Measurements from ENCODE around the gene SDK1. TPM values are rescaled to one million over a fixed set of nuclear protein-coding genes. Genes with fewer than 3 reads are reported as not detected.

Gene SDK1
- total and polyA plus RNA-seq, 2 donors, result 9.8 to 15.1 TPM

GRCh38 chr7:3493499-3493898, 192.4 kb downstream of the SDK1 start:
- no peak for DNase-seq (ENCODE audit: extremely low spot score)
- Histone ChIP-seq H3K36me3 (ENCODE audit: insufficient read depth) (no peaks in the 10 kb centered on the region), H3K27ac (ENCODE audit: low read depth) (no peak overlapping the region), H3K4me3 (ENCODE audit: low read depth, low read length) (no peak overlapping the region), H3K4me1 (ENCODE audit: insufficient read depth) (no peaks in the 10 kb centered on the region)

GRCh38 chr7:3494947-3495346, 193.9 kb downstream of the SDK1 start:
- 95% methylated on average over 6 of the region's 6 CpGs for WGBS
- Histone ChIP-seq H3K36me3 (ENCODE audit: insufficient read depth) (no peaks in the 10 kb centered on the region), H3K27ac (ENCODE audit: low read depth) (no peak overlapping the region), H3K4me3 (ENCODE audit: low read depth, low read length) (no peak overlapping the region), H3K4me1 (ENCODE audit: insufficient read depth) (no peaks in the 10 kb centered on the region)
- DNase-seq (ENCODE audit: extremely low spot score), result no peak

DNA sequence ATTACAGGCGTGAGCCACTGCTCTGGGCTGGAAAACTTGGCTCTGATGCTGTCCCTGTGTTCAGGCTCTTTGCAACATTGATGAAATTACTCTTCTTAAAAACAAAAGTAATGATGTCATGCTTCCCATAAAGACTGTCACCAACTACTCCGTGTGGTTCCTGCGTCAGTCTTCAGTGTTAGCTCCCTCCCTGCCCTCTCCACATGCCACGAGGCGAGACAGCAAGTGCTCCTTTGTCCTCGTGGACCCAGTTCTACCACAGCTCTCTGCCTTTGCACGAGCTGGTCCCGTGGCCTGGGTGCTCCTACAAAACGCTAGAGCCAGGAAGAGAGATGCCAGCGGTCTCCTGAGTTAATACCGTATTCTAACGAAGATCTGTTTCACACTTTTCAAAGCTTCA, 194.5 kb downstream of the SDK1 start:
- WGBS, result 69% methylated on average over 12 of the region's 12 CpGs
- Histone ChIP-seq H3K36me3 (ENCODE audit: insufficient read depth) (no peaks in the 10 kb centered on the region), H3K4me3 (ENCODE audit: low read depth, low read length) (no peak overlapping the region), H3K27ac (ENCODE audit: low read depth) (no peak overlapping the region), H3K4me1 (ENCODE audit: insufficient read depth) (no peaks in the 10 kb centered on the region)
- DNase-seq (ENCODE audit: extremely low spot score), result no peak

DNA sequence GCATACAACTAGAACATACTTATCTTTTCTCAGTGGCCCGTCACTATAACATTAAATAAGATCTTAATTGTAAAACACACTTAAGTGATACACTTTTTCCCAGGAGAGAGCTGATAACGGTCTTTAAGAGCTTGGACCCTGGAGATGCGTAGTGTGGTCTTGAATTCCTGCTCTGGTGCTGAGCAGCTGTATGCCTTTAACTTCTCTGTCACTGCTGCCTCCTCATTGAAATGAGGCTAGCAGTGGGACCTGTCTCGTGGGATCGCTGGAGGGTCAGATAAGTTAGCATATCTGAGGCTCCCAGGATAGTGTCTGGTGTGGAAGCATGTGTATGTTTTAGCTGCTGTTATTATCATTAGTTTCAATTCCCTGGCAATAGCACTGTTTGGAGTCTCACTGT, 194.9 kb downstream of the SDK1 start:
- Histone ChIP-seq H3K27ac (ENCODE audit: low read depth) (no peak overlapping the region), H3K36me3 (ENCODE audit: insufficient read depth) (no peaks in the 10 kb centered on the region)
- no peak for DNase-seq (ENCODE audit: extremely low spot score)

GRCh38 chr7:3497796-3498195, 196.7 kb downstream of the SDK1 start:
- 67% methylated on average over 2 of the region's 2 CpGs for WGBS
- Histone ChIP-seq H3K27ac (ENCODE audit: low read depth) (no peak overlapping the region), H3K4me3 (ENCODE audit: low read depth, low read length) (no peak overlapping the region), H3K36me3 (ENCODE audit: insufficient read depth) (no peaks in the 10 kb centered on the region), H3K4me1 (ENCODE audit: insufficient read depth) (no peaks in the 10 kb centered on the region)
- no peak for DNase-seq (ENCODE audit: extremely low spot score)

More for the DNA sequence above, 194.9 kb downstream of the SDK1 start:
- 54% methylated on average over 5 of the region's 5 CpGs for WGBS
- no peaks in the 10 kb centered on the region for H3K4me1 ChIP-seq (ENCODE audit: insufficient read depth)
- no peak overlapping the region for H3K4me3 ChIP-seq (ENCODE audit: low read depth, low read length)

GRCh38 chr7:3501671-3502070, 200.6 kb downstream of the SDK1 start:
- Histone ChIP-seq H3K4me3 (ENCODE audit: low read depth, low read length) (no peak overlapping the region), H3K27ac (ENCODE audit: low read depth) (no peak overlapping the region), H3K4me1 (ENCODE audit: insufficient read depth) (no peaks in the 10 kb centered on the region), H3K36me3 (ENCODE audit: insufficient read depth) (no peaks in the 10 kb centered on the region)
- no peak for DNase-seq (ENCODE audit: extremely low spot score)

DNA sequence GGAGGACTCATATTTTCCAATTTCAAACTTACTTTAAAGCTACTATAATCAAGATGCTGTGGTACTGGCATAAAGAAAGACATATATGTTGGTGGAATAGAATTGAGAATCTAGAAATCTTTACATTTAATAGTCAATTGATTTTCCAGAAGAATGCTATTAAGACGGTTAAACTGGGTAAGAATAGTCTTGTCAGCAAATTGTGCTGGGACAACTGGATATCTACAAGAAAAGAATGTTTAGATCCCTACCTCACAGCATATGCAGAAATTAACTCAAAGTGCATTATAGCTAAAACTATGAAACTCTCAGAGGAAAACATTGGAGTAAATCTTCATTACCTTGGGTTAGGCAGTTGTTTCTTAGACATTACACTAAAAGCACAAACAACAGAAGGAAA, 203.3 kb downstream of the SDK1 start:
- Histone ChIP-seq H3K4me3 (ENCODE audit: low read depth, low read length) (no peak overlapping the region), H3K4me1 (ENCODE audit: insufficient read depth) (no peaks in the 10 kb centered on the region), H3K36me3 (ENCODE audit: insufficient read depth) (no peaks in the 10 kb centered on the region), H3K27ac (ENCODE audit: low read depth) (no peak overlapping the region)
- WGBS, result 98% methylated on average over 1 of the region's 1 CpG
- no peak for DNase-seq (ENCODE audit: extremely low spot score)

DNA sequence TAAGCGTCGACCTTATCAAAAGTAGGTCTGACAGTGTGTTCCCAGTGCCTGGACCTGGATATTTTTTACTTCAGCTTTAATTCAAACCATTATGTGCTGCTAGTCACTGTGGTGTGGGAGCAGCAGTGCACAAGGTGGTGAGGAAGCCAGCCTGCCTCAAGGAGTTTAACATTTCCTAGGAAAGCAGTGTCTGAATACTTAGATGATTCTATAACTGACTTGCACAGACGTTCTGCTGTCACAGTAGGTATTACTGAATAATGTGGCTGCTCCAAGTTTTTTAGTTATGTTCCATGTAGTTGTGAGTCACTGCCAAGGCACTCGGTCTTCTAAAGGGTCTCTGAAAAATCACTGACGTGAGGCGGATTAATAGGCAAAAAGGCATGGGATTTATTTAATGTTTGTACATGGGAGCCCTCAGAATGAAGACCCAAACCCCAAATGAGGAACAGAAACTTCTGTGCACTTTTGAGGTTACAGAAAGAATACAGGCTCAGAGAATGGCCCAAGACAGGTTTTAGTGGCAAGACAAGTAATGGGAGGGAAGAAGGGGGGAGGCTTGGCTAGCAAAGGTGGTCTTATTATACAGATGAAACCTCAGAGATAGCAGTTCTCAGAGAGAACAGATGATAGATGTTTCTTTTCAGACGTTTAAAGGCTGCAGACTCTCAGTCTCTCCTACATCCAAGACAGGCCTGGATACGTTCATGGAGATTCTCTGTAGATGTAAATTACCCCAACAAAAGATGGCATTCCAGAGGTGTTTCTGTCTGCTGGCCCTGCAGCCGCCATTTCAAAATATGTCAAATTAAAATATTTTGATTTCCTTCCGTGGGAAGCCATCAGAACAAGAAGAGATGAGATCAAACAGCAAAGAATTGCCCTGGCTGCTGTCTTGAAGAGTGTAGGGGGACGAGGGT, 209.3 kb downstream of the SDK1 start:
- H3K4me3 ChIP-seq (ENCODE audit: low read depth, low read length), result no peak overlapping the region
- H3K4me1 ChIP-seq (ENCODE audit: insufficient read depth), result no peaks in the 10 kb centered on the region
- WGBS, result 69% methylated on average over 11 of the region's 11 CpGs
- DNase-seq (ENCODE audit: extremely low spot score), result no peak
- no peaks in the 10 kb centered on the region for H3K36me3 ChIP-seq (ENCODE audit: insufficient read depth)
- no peak overlapping the region for H3K27ac ChIP-seq (ENCODE audit: low read depth)

DNA sequence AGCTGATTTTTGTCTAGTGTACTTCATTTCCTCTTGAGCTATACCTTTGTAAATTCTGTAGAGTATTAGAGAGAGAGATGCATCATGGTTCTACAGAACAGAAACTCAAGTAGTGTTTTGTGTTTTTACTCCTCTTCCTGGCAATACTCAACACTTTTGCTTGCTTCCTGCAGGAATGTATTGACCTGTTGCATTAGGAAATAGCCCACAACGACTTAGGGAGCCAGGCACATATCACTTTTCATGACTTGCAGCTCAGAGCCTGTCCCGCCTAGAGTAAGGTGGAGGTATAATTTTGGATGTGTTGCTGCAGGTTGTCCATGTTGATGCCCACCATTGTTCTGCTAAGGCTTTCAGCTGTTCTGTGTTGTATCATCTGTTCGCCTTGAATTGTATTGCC, 216.3 kb downstream of the SDK1 start:
- H3K27ac ChIP-seq (ENCODE audit: low read depth), result no peak overlapping the region
- no peak for DNase-seq (ENCODE audit: extremely low spot score)
- 83% methylated on average over 3 of the region's 3 CpGs for WGBS
- no peaks in the 10 kb centered on the region for H3K4me1 ChIP-seq (ENCODE audit: insufficient read depth)
- no peaks in the 10 kb centered on the region for H3K36me3 ChIP-seq (ENCODE audit: insufficient read depth)
- no peak overlapping the region for H3K4me3 ChIP-seq (ENCODE audit: low read depth, low read length)

- Histone ChIP-seq H3K4me1 (ENCODE audit: insufficient read depth) (no peaks in the 10 kb centered on the region), H3K4me3 (ENCODE audit: low read depth, low read length) (no peak overlapping the region), H3K27ac (ENCODE audit: low read depth) (no peak overlapping the region), H3K36me3 (ENCODE audit: insufficient read depth) (no peaks in the 10 kb centered on the region)
- 34% methylated on average over 1 of the region's 1 CpG for WGBS
- DNase-seq (ENCODE audit: extremely low spot score), result no peak
These were observed 217.5 kb downstream of the SDK1 start for GRCh38 chr7:3518546-3518945.

DNA sequence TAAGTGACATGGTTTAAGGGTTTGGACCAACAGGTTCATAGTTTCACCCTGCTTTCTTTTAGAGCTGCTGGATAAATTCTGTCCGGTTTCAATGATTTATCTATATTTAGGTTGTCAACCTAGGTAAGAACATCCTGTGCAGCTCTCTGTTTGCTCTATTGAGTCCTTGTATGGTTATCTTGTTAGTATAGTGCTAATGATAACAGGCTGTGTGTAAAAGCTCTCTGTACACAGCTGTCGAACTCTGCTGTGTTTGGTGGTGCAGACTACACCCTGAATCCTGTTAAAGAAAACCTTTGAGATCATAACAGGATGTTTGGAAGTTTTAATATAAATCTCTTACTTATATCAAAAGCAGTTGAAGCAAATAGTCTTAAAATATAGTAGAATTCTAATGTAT, 219.2 kb downstream of the SDK1 start:
- WGBS, result 37% methylated on average over 2 of the region's 2 CpGs
- no peaks in the 10 kb centered on the region for H3K4me1 ChIP-seq (ENCODE audit: insufficient read depth)
- no peak for DNase-seq (ENCODE audit: extremely low spot score)
- H3K36me3 ChIP-seq (ENCODE audit: insufficient read depth), result no peaks in the 10 kb centered on the region
- no peak overlapping the region for H3K4me3 ChIP-seq (ENCODE audit: low read depth, low read length)
- no peak overlapping the region for H3K27ac ChIP-seq (ENCODE audit: low read depth)

DNA sequence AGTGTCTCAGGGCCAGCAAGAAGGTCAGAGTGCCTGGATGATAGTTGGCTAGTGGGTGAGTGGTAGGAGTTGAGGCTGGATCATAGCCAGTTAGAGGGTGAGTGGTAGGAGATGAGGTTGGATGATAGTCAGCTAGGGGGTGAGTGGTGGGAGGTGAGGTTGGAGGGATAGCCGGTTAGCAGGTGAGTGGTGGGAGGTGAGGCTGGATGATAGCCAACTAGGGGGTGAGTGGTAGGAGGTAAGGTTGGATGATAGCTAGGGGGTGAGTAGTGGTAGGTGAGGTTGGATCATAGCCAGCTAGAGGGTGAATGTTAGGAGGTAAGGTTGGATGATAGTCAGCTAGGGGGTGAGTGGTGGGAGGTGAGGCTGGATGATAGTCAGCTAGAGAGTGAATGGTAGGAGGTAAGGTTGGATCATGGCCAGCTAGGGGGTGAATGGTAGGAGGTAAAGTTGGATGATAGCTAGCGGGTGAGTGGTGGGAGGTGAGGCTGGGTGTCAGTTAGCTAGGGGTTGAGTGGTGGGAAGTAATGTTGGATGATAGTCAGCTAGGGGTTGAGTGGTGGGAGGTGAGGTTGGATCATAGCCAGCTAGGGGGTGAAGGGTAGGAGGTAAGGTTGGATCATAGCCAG, 226.6 kb downstream of the SDK1 start:
- Histone ChIP-seq H3K4me1 (ENCODE audit: insufficient read depth) (no peaks in the 10 kb centered on the region), H3K36me3 (ENCODE audit: insufficient read depth) (no peaks in the 10 kb centered on the region), H3K4me3 (ENCODE audit: low read depth, low read length) (no peak overlapping the region), H3K27ac (ENCODE audit: low read depth) (no peak overlapping the region)
- DNase-seq (ENCODE audit: extremely low spot score), result no peak
- 95% methylated on average over 2 of the region's 2 CpGs for WGBS

GRCh38 chr7:3533040-3533439, 232.0 kb downstream of the SDK1 start:
- H3K36me3 ChIP-seq (ENCODE audit: insufficient read depth), result no peaks in the 10 kb centered on the region
- DNase-seq (ENCODE audit: extremely low spot score), result no peak
- H3K27ac ChIP-seq (ENCODE audit: low read depth), result no peak overlapping the region
- H3K4me3 ChIP-seq (ENCODE audit: low read depth, low read length), result no peak overlapping the region
- 73% methylated on average over 1 of the region's 1 CpG for WGBS
- no peaks in the 10 kb centered on the region for H3K4me1 ChIP-seq (ENCODE audit: insufficient read depth)

- Histone ChIP-seq H3K27ac (ENCODE audit: low read depth) (no peak overlapping the region), H3K4me1 (ENCODE audit: insufficient read depth) (no peaks in the 10 kb centered on the region), H3K4me3 (ENCODE audit: low read depth, low read length) (no peak overlapping the region), H3K36me3 (ENCODE audit: insufficient read depth) (no peaks in the 10 kb centered on the region)
- no peak for DNase-seq (ENCODE audit: extremely low spot score)
- WGBS, result 81% methylated on average over 6 of the region's 6 CpGs
These were observed 236.3 kb downstream of the SDK1 start for GRCh38 chr7:3537210-3537875.
